HepG2 (cell line): ENCODE data around the gene WFDC1. TPM values are rescaled to one million over a fixed set of nuclear protein-coding genes. Genes with fewer than 3 reads are reported as not detected.

Source experiments
- ATAC-seq: fragments of 200-7000 bp; cut with Tn5 transposase; 3 replicates; pipeline ENCODE4 v1.9.1; 2020; ENCODE audit warnings: mild to moderate bottlenecking, moderate library complexity
- BruUV-seq: library from RNA; stranded (reverse); fragments of 400-500 nt; replicated peaks from 2 replicates; lab custom pipeline; 2021; lab: Mats Ljungman, UMichigan
- CTCF ChIA-PET: fragments of 300-600 bp; formaldehyde crosslinking; extraction: SDS; loops from one replicate; lab custom pipeline; 2021; ENCODE audit warnings: low total read pairs, inconsistent platforms, low intra/inter-chr PET ratio; lab: Yijun Ruan, JAX
- POLR2A ChIA-PET: fragments of 350-600 bp; sonication (Branson Sonifier 250); formaldehyde crosslinking; loops from one replicate; lab custom pipeline; 2020; ENCODE audit warnings: antibody characterized with exemption, inconsistent platforms; lab: Yijun Ruan, JAX
- DNase-seq: peaks from one replicate; pipeline ENCODE4 v3.0.0-alpha.2; 2015; ENCODE audit warnings: low spot score
- FAIRE-seq: peaks from 3 replicates; lab custom pipeline; 2011; peaks lifted over from hg19 to GRCh38; lab: Jason Lieb, UNC
- H2AFZ ChIP-seq: one replicate; pipeline ENCODE4 v1.6.1; 2011; ENCODE audit warnings: low read length, inconsistent platforms
- H3K27ac ChIP-seq: fragments of 300-600 bp; 3 replicates; pipeline ENCODE4 v1.8.0; 2011; ENCODE audit warnings: mixed run types, mild to moderate bottlenecking, mixed read lengths, low read length, inconsistent platforms; ENCODE audit not compliant: insufficient read depth; ENCODE audit errors: extremely low read length
- H3K27me3 ChIP-seq, 2 experiments: fragments of 200-600 bp in 1 of 2; 2 replicates in 1 of 2; 3 replicates in 1 of 2; pipeline versions ENCODE4 v1.6.0 to v1.8.0; 2011; ENCODE audit warnings: low read length in 2 of 2, mild to moderate bottlenecking in 2 of 2, moderate library complexity in 2 of 2, inconsistent platforms in 1 of 2; ENCODE audit not compliant: insufficient read depth in 2 of 2, control insufficient read depth in 1 of 2
- H3K36me3 ChIP-seq, 2 experiments: fragments of 200-600 bp in 1 of 2; replicated peaks in 1 of 2; 2 replicates in 1 of 2; 3 replicates in 1 of 2; pipeline versions ENCODE4 v1.5.1 to v1.8.0; 2011; ENCODE audit warnings: low read length in 2 of 2, inconsistent platforms in 1 of 2; ENCODE audit not compliant: insufficient read depth in 2 of 2, control insufficient read depth in 1 of 2
- H3K4me1 ChIP-seq: 2 replicates; pipeline ENCODE4 v1.5.1; 2012; ENCODE audit warnings: low read length, inconsistent platforms; ENCODE audit not compliant: insufficient read depth
- H3K4me2 ChIP-seq: 2 replicates; pipeline ENCODE4 v1.6.0; 2011; ENCODE audit warnings: low read depth, low read length, inconsistent platforms
- H3K4me3 ChIP-seq, 3 experiments: fragments of 200-600 bp in 1 of 3; sonication (generic), shearing (Covaris generic) in 1 of 3; replicated peaks in 1 of 3; 2 replicates each; pipeline ENCODE4 v1.5.1; 2011 to 2016; ENCODE audit warnings: low read length in 3 of 3, inconsistent platforms in 2 of 3, low read depth in 2 of 3, mild to moderate bottlenecking in 2 of 3, control low read depth in 1 of 3, mixed read lengths in 1 of 3; ENCODE audit not compliant: insufficient read depth in 1 of 3
- H3K79me2 ChIP-seq: one replicate; pipeline ENCODE4 v1.6.1; 2011; ENCODE audit warnings: low read length, inconsistent platforms; ENCODE audit not compliant: insufficient read depth
- H3K9ac ChIP-seq: 2 replicates; pipeline ENCODE4 v1.6.0; 2011; ENCODE audit warnings: mild to moderate bottlenecking, low read depth, low read length, inconsistent platforms; ENCODE audit not compliant: insufficient read depth
- H3K9me3 ChIP-seq: 2 replicates; pipeline ENCODE4 v1.5.1; 2012; ENCODE audit warnings: mild to moderate bottlenecking, low read length
- H4K20me1 ChIP-seq: 2 replicates; pipeline ENCODE4 v1.6.0; 2011; ENCODE audit warnings: inconsistent platforms, mild to moderate bottlenecking, low read length, moderate library complexity; ENCODE audit not compliant: insufficient read depth
- PHF8 ChIP-seq: sonication (generic); formaldehyde crosslinking; IDR thresholded peaks from 2 replicates; pipeline ENCODE4 v1.5.0; 2020; ENCODE audit warnings: missing genetic modification reagents
- ZNF484 ChIP-seq: sonication (generic); formaldehyde crosslinking; IDR thresholded peaks from 2 replicates; pipeline ENCODE4 v1.5.1; 2020; ENCODE audit warnings: mild to moderate bottlenecking, low read depth, missing genetic modification reagents, borderline replicate concordance
- ZNF629 ChIP-seq: sonication (generic); formaldehyde crosslinking; conservative IDR thresholded peaks from 2 replicates; pipeline ENCODE4 v1.5.0; 2020; ENCODE audit warnings: missing genetic modification reagents
- ZNF816 ChIP-seq: sonication (generic); formaldehyde crosslinking; IDR thresholded peaks from 2 replicates; pipeline ENCODE4 v1.8.0; 2022; ENCODE audit warnings: missing genetic modification reagents, mild to moderate bottlenecking, borderline replicate concordance
- WGBS: methylation state at CpG from one replicate; pipeline ENCODE4 v1.1.6; 2017; ENCODE audit warnings: low lambda C conversion rate; 5-methylcytosine and 5-hydroxymethylcytosine counted together
- in situ Hi-C: cut with HindIII; loops from 2 replicates; pipeline ENCODE4 v1.10.0; 2017; ENCODE audit warnings: low pct_unique_long_range_greater_than_20kb; ENCODE audit not compliant: extremely low pct_ligation_motif_present
- intact Hi-C: fragments of 100-400 bp; cut with micrococcal nuclease; formaldehyde crosslinking; loops from one replicate; pipeline ENCODE4 v1.10.0; 2022; ENCODE audit not compliant: unreplicated experiment
- polyA plus RNA-seq, 8 experiments: library from polyadenylated mRNA; depleted of rRNA in 3 of 8; stranded (reverse) in 7 of 8; unstranded in 1 of 8; fragments of >200 nt; fragmentation: Illumina TruSeq in 4 of 8; extraction: Trizol in 4 of 8; gene quantifications; 2 replicates each; pipeline versions ENCODE4 v1.2.1 to v1.2.3, GENCODE V29; 2011 to 2016; ENCODE audit warnings: low read depth in 4 of 8, missing spikeins in 1 of 8, mixed read lengths in 1 of 8; ENCODE audit not compliant: insufficient read depth in 1 of 8
- total RNA-seq, 5 experiments: library from RNA; depleted of rRNA; stranded (reverse); fragments of >200 nt; fragmentation: Illumina TruSeq; extraction: Trizol; gene quantifications; 2 replicates each; pipeline ENCODE4 v1.2.3, GENCODE V29; 2016; ENCODE audit warnings: low read depth in 1 of 5
- TF ChIP-seq, protein P1 (sequence below): sonication (generic); formaldehyde crosslinking; IDR thresholded peaks from 2 replicates; pipeline ENCODE4 v1.5.0; 2020; ENCODE audit warnings: missing genetic modification reagents
- TF ChIP-seq, protein P2 (sequence below): sonication (generic); formaldehyde crosslinking; IDR thresholded peaks from 2 replicates; pipeline ENCODE4 v1.4.0; 2020; ENCODE audit warnings: missing genetic modification reagents
- TF ChIP-seq, protein P3 (sequence below): fragments of 450-650 bp; IDR thresholded peaks from 2 replicates; pipeline ENCODE4 v1.6.1; 2016

The WFDC1 gene
- total and polyA plus RNA-seq, 2 of the 13 experiments (the other 11 are each of a cell fraction or from before 2014, with no cell fraction given) = not detected

DNA sequence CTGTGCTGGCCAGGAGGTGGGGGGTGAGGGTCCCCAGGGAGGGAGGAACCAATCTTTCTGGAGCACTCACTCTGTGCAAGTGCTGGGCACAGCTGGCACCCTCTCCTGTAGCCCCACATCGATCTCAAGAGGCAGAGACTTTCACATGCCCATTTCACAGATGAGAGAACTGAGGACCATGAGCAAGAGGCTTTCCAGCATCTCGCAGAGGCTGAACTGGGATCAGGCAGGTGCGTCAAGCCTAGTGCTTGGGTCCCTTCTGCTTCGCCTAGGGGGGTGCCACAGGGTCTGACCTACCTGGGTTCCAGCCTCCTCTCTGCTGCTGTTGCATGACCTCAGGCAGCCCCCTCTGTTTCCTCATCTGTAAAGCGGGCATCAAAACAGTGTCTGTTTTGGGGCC, 1.3 kb upstream of the WFDC1 start:
- intact Hi-C loops = no loop called here
- TF ChIP-seq, protein P1, sequence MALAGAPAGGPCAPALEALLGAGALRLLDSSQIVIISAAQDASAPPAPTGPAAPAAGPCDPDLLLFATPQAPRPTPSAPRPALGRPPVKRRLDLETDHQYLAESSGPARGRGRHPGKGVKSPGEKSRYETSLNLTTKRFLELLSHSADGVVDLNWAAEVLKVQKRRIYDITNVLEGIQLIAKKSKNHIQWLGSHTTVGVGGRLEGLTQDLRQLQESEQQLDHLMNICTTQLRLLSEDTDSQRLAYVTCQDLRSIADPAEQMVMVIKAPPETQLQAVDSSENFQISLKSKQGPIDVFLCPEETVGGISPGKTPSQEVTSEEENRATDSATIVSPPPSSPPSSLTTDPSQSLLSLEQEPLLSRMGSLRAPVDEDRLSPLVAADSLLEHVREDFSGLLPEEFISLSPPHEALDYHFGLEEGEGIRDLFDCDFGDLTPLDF = no peak
- TF ChIP-seq ZNF816 (CRISPR knock-in tag) (no peak), ZNF629 (CRISPR knock-in tag) (peak; percentile 79), PHF8 (CRISPR knock-in tag) (no peak)
- TF ChIP-seq, protein P2, sequence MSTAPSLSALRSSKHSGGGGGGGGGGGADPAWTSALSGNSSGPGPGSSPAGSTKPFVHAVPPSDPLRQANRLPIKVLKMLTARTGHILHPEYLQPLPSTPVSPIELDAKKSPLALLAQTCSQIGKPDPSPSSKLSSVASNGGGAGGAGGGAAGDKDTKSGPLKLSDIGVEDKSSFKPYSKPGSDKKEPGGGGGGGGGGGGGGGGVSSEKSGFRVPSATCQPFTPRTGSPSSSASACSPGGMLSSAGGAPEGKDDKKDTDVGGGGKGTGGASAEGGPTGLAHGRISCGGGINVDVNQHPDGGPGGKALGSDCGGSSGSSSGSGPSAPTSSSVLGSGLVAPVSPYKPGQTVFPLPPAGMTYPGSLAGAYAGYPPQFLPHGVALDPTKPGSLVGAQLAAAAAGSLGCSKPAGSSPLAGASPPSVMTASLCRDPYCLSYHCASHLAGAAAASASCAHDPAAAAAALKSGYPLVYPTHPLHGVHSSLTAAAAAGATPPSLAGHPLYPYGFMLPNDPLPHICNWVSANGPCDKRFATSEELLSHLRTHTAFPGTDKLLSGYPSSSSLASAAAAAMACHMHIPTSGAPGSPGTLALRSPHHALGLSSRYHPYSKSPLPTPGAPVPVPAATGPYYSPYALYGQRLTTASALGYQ (CRISPR knock-in tag) = no peak
- no peak overlapping the region for H3K4me2 ChIP-seq
- no peak overlapping the region for H3K27ac ChIP-seq
- BruUV-seq = no TSS peak
- no peak for ATAC-seq
- H3K27me3 ChIP-seq = peaks cover 29 to 92% of the 10 kb centered on the region in 2 experiments
- no peak for DNase-seq
- no peaks in the 10 kb centered on the region for H3K4me1 ChIP-seq
- no peaks in the 10 kb centered on the region for H3K36me3 ChIP-seq
- no peak overlapping the region for H2AFZ ChIP-seq
- no peaks in the 10 kb centered on the region for H3K9me3 ChIP-seq
- no peak overlapping the region for H3K9ac ChIP-seq
- FAIRE-seq = no peak
- in situ Hi-C loops = no loop called here
- H4K20me1 ChIP-seq = no peaks in the 10 kb centered on the region
- CTCF ChIA-PET = no interaction called here
- WGBS = 31% methylated on average over 5 of the region's 5 CpGs
- H3K4me3 ChIP-seq = no peak overlapping the region
- no peaks in the 10 kb centered on the region for H3K79me2 ChIP-seq
- POLR2A ChIA-PET = no interaction called here

DNA sequence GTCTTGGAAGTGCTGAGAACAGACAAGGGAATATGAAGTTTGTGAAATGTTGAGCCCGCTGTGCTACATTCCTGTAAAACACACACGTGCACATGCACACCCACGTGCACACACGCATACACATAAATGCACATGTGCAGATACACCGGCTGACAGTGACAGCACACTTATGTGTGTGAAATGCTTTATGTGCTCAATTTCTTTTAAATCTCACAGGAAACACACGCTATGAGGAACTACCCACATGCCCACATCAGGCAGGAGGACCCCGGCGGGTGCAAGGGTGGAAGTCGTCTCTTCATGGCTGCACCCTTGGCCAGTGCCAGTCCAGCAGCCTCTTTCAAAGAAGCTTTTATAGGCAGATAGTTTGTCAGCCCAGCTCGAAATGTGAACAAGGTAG, 561 bp upstream of the WFDC1 start:
- DNase-seq (no peak), FAIRE-seq (no peak), ATAC-seq (no peak)
- 34% methylated on average over 9 of the region's 10 CpGs for WGBS
- H4K20me1 ChIP-seq = no peaks in the 10 kb centered on the region
- H3K27ac ChIP-seq = no peak overlapping the region
- in situ Hi-C loops = no loop called here
- no peak overlapping the region for H3K9ac ChIP-seq
- H3K36me3 ChIP-seq = no peaks in the 10 kb centered on the region
- TF ChIP-seq ZNF484 = no peak
- TF ChIP-seq, protein P3, sequence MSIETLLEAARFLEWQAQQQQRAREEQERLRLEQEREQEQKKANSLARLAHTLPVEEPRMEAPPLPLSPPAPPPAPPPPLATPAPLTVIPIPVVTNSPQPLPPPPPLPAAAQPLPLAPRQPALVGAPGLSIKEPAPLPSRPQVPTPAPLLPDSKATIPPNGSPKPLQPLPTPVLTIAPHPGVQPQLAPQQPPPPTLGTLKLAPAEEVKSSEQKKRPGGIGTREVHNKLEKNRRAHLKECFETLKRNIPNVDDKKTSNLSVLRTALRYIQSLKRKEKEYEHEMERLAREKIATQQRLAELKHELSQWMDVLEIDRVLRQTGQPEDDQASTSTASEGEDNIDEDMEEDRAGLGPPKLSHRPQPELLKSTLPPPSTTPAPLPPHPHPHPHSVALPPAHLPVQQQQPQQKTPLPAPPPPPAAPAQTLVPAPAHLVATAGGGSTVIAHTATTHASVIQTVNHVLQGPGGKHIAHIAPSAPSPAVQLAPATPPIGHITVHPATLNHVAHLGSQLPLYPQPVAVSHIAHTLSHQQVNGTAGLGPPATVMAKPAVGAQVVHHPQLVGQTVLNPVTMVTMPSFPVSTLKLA = peak; percentile 87
- H2AFZ ChIP-seq = no peak overlapping the region
- peaks cover 26 to 90% of the 10 kb centered on the region in 2 experiments for H3K27me3 ChIP-seq
- CTCF ChIA-PET = no interaction called here
- H3K4me3 ChIP-seq = no peak overlapping the region
- POLR2A ChIA-PET = no interaction called here
- intact Hi-C loops = no loop called here
- H3K9me3 ChIP-seq = no peaks in the 10 kb centered on the region
- no peaks in the 10 kb centered on the region for H3K79me2 ChIP-seq
- no TSS peak for BruUV-seq
- no peaks in the 10 kb centered on the region for H3K4me1 ChIP-seq
- no peak overlapping the region for H3K4me2 ChIP-seq
